ENCODE measurements around the gene ADPRM. TPM values are rescaled to one million over a fixed set of nuclear protein-coding genes. Genes with fewer than 3 reads are reported as not detected.
A peak's percentile ranks its signal among the peaks of the same experiment; 100 is the strongest.
"Not testable (repeated sequence)": the region's sequence is repeated elsewhere in the genome, so short reads cannot be mapped to it uniquely, and the experiment has no call there.

Gene ADPRM
- total and polyA plus RNA-seq, 8 donors, result 6.2 to 25.7 (median 19.9) TPM

- no peaks in the 10 kb centered on the region for H3K27me3 ChIP-seq
- intact Hi-C loops (cut with DNase I), result no loop called here
- peaks cover 0 to 37% of the 10 kb centered on the region in 2 donors for H3K36me3 ChIP-seq
- no peak overlapping the region for H3K27ac ChIP-seq
- no peak overlapping the region for H3K4me3 ChIP-seq
- DNase-seq (no peak), ATAC-seq (no peak)
- no peaks in the 10 kb centered on the region for H3K9me3 ChIP-seq
- no peak for TF ChIP-seq CTCF (IDR thresholded peaks at IDR 0.05)
- H3K4me1 ChIP-seq, result no peaks in the 10 kb centered on the region
Measured at GRCh38 chr17:10673312-10673711, 24.1 kb upstream of the ADPRM start.

- Histone ChIP-seq H3K27ac (no peak overlapping the region), H3K36me3 (peaks cover 0 to 50% of the 10 kb centered on the region in 2 donors), H3K9me3 (no peaks in the 10 kb centered on the region), H3K4me3 (no peak overlapping the region), H3K4me1 (no peaks in the 10 kb centered on the region), H3K27me3 (no peaks in the 10 kb centered on the region)
- intact Hi-C loops (cut with DNase I), result no loop called here
- ATAC-seq, result no peak
- no peak for TF ChIP-seq CTCF (IDR thresholded peaks at IDR 0.05)
- DNase-seq, result no peak
Measured at GRCh38 chr17:10674704-10675103, 22.7 kb upstream of the ADPRM start.

- TF ChIP-seq CTCF (IDR thresholded peaks at IDR 0.05), result no peak
- no peak overlapping the region for H3K4me3 ChIP-seq
- H3K36me3 ChIP-seq, result peaks cover 0 to 90% of the 10 kb centered on the region in 2 donors
- ATAC-seq (no peak), DNase-seq (no peak)
- H3K27me3 ChIP-seq, result no peaks in the 10 kb centered on the region
- intact Hi-C loops (cut with DNase I), result no loop called here
- no peak overlapping the region for H3K27ac ChIP-seq
- no peaks in the 10 kb centered on the region for H3K4me1 ChIP-seq
- H3K9me3 ChIP-seq, result no peaks in the 10 kb centered on the region
Measured at GRCh38 chr17:10681866-10682446, 15.4 kb upstream of the ADPRM start.

GRCh38 chr17:10683853-10684252 lies 13.5 kb upstream of the ADPRM start:
- peaks cover 0 to 75% of the 10 kb centered on the region in 2 donors for H3K36me3 ChIP-seq
- TF ChIP-seq CTCF (IDR thresholded peaks at IDR 0.05), result peak; percentile 15 to 27
- no peaks in the 10 kb centered on the region for H3K27me3 ChIP-seq
- ATAC-seq, result no peak
- no peak overlapping the region for H3K27ac ChIP-seq
- intact Hi-C loops (cut with DNase I), result no loop called here
- DNase-seq, result no peak
- H3K4me3 ChIP-seq, result no peak overlapping the region
- no peaks in the 10 kb centered on the region for H3K4me1 ChIP-seq
- H3K9me3 ChIP-seq, result no peaks in the 10 kb centered on the region

GRCh38 chr17:10687499-10687898 lies 9.9 kb upstream of the ADPRM start:
- DNase-seq (no peak), ATAC-seq (no peak)
- Histone ChIP-seq H3K27ac (no peak overlapping the region), H3K36me3 (peaks cover 0 to 67% of the 10 kb centered on the region in 2 donors), H3K9me3 (no peaks in the 10 kb centered on the region), H3K4me1 (no peaks in the 10 kb centered on the region), H3K4me3 (no peak overlapping the region), H3K27me3 (no peaks in the 10 kb centered on the region)
- intact Hi-C loops (cut with DNase I), result no loop called here
- no peak for TF ChIP-seq CTCF (IDR thresholded peaks at IDR 0.05)

- H3K27me3 ChIP-seq; intact Hi-C loops (cut with DNase I); ATAC-seq; H3K9me3 ChIP-seq; DNase-seq; H3K27ac ChIP-seq: not testable (repeated sequence)
- peaks cover 7 to 35% of the 10 kb centered on the region in 2 donors for H3K4me1 ChIP-seq
- peaks cover 0 to 46% of the 10 kb centered on the region in 2 donors for H3K36me3 ChIP-seq
- peak overlapping the region in 1 of 2 donors; percentile 88 for H3K4me3 ChIP-seq
Measured at GRCh38 chr17:10695875-10696407, 1.5 kb upstream of the ADPRM start.

Measured in left lung (tissue), 10 donors.